ENCODE data around the gene DENND1B. TPM values are rescaled to one million over a fixed set of nuclear protein-coding genes. Genes with fewer than 3 reads are reported as not detected.

The DENND1B gene
- total and polyA plus RNA-seq, 2 of the 13 experiments (the other 11 are each of a cell fraction or from before 2014, with no cell fraction given), result 2.6 to 5.7 TPM

DNA sequence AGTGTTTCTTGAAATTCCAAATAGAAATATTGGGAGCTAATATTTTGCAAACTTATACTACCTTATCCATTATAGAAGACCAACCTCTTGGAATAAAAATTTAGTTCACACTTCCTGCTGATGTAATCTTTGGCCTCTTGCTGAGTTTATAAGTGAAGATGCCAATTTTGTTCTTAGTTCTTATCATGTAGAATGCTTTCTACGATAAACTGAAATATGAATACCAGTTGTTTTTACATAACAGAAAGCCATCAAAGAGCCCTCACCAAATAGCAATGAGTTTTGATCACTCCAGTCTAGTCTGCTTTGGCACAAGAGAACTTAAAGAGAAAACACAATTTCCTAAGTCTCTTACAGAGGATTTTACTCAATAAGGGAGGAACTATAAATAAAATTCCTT is 89.5 kb downstream of the DENND1B start (continued):
- TF ChIP-seq, protein P1, sequence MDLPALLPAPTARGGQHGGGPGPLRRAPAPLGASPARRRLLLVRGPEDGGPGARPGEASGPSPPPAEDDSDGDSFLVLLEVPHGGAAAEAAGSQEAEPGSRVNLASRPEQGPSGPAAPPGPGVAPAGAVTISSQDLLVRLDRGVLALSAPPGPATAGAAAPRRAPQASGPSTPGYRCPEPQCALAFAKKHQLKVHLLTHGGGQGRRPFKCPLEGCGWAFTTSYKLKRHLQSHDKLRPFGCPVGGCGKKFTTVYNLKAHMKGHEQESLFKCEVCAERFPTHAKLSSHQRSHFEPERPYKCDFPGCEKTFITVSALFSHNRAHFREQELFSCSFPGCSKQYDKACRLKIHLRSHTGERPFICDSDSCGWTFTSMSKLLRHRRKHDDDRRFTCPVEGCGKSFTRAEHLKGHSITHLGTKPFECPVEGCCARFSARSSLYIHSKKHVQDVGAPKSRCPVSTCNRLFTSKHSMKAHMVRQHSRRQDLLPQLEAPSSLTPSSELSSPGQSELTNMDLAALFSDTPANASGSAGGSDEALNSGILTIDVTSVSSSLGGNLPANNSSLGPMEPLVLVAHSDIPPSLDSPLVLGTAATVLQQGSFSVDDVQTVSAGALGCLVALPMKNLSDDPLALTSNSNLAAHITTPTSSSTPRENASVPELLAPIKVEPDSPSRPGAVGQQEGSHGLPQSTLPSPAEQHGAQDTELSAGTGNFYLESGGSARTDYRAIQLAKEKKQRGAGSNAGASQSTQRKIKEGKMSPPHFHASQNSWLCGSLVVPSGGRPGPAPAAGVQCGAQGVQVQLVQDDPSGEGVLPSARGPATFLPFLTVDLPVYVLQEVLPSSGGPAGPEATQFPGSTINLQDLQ (CRISPR knock-in tag; IDR thresholded peaks at IDR 0.05), result no peak
- TF ChIP-seq, protein P2, sequence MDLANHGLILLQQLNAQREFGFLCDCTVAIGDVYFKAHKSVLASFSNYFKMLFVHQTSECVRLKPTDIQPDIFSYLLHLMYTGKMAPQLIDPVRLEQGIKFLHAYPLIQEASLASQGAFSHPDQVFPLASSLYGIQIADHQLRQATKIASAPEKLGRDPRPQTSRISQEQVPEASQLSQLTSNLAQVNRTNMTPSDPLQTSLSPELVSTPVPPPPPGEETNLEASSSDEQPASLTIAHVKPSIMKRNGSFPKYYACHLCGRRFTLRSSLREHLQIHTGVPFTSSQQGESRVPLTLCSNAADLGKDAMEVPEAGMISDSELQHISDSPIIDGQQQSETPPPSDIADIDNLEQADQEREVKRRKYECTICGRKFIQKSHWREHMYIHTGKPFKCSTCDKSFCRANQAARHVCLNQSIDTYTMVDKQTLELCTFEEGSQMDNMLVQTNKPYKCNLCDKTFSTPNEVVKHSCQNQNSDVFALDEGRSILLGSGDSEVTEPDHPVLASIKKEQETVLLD (CRISPR knock-in tag; IDR thresholded peaks at IDR 0.05; ENCODE audit: low read depth), result no peak

DNA sequence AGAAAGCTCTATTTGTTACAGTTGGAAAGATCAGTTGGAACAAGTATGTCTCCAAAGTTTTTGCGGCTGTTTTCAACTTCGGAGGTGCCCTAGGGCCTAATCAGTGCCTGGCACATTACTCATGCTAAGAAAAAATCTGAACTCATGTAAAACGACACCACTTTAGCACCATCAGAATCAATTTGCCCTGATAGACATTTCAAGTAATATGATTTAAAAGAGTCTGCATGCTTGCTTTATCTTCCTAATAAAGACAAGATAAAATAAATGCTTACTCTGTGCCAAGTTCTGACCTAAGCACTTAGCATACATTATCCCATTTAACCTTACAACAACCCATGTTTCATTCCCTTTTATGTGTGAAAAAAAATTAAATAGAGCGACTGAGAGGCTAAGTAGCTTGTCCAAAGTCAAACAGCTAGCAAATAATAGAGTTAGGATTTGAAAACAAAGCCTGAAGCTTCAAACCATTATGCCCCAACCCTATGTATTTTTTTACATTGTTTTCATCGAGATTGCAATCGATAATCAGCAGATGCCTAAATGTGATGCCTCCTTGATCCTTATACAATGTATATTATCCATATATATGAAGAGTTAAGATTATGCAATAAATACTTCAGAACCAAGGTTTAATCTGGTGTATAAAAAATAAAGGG is 91.3 kb downstream of the DENND1B start:
- no peak for TF ChIP-seq ZFAT (CRISPR knock-in tag; conservative IDR thresholded peaks at IDR 0.05)
- TF ChIP-seq, protein P3, sequence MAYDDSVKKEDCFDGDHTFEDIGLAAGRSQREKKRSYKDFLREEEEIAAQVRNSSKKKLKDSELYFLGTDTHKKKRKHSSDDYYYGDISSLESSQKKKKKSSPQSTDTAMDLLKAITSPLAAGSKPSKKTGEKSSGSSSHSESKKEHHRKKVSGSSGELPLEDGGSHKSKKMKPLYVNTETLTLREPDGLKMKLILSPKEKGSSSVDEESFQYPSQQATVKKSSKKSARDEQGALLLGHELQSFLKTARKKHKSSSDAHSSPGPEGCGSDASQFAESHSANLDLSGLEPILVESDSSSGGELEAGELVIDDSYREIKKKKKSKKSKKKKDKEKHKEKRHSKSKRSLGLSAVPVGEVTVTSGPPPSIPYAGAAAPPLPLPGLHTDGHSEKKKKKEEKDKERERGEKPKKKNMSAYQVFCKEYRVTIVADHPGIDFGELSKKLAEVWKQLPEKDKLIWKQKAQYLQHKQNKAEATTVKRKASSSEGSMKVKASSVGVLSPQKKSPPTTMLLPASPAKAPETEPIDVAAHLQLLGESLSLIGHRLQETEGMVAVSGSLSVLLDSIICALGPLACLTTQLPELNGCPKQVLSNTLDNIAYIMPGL (CRISPR knock-in tag; IDR thresholded peaks at IDR 0.05; ENCODE audit: borderline replicate concordance in 1 of 2, low read depth in 1 of 2), result no peak
- TF ChIP-seq MXI1 (IDR thresholded peaks at IDR 0.05; ENCODE audit: borderline replicate concordance, low read depth, low read length), result no peak
- no peak for TF ChIP-seq ERF (CRISPR knock-in tag; IDR thresholded peaks at IDR 0.05)
- TF ChIP-seq, protein P4, sequence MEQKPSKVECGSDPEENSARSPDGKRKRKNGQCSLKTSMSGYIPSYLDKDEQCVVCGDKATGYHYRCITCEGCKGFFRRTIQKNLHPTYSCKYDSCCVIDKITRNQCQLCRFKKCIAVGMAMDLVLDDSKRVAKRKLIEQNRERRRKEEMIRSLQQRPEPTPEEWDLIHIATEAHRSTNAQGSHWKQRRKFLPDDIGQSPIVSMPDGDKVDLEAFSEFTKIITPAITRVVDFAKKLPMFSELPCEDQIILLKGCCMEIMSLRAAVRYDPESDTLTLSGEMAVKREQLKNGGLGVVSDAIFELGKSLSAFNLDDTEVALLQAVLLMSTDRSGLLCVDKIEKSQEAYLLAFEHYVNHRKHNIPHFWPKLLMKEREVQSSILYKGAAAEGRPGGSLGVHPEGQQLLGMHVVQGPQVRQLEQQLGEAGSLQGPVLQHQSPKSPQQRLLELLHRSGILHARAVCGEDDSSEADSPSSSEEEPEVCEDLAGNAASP (CRISPR knock-in tag; IDR thresholded peaks at IDR 0.05; ENCODE audit: borderline replicate concordance), result no peak
- no peak overlapping the region for H3K4me2 ChIP-seq (ENCODE audit: low read depth, low read length)
- CTCF ChIA-PET (ENCODE audit: low intra/inter-chr PET ratio, low total read pairs), result no interaction called here
- DNase-seq (ENCODE audit: low spot score) (no peak), ATAC-seq (no peak), FAIRE-seq (no peak)
- no peaks in the 10 kb centered on the region for H3K36me3 ChIP-seq (replicated peaks in 1 of 2; ENCODE audit: control insufficient read depth in 1 of 2, insufficient read depth in 2 of 2, low read length in 2 of 2)
- H3K4me1 ChIP-seq (ENCODE audit: insufficient read depth, low read length), result no peaks in the 10 kb centered on the region
- 95% methylated on average over 6 of the region's 6 CpGs for WGBS (ENCODE audit: low lambda C conversion rate)
- POLR2A ChIA-PET, result no interaction called here
- H3K9me3 ChIP-seq (ENCODE audit: low read length), result peaks cover 10% of the 10 kb centered on the region
- no peak overlapping the region for H3K4me3 ChIP-seq (replicated peaks in 1 of 3; ENCODE audit: insufficient read depth in 1 of 3, low read depth in 2 of 3, low read length in 3 of 3)
- intact Hi-C loops (cut with micrococcal nuclease; ENCODE audit: unreplicated experiment), result no loop called here
- H3K79me2 ChIP-seq (ENCODE audit: insufficient read depth, low read length), result no peaks in the 10 kb centered on the region
- in situ Hi-C loops (cut with HindIII; ENCODE audit: extremely low pct_ligation_motif_present, low pct_unique_long_range_greater_than_20kb), result no loop called here
- H3K27me3 ChIP-seq (ENCODE audit: control insufficient read depth in 1 of 2, insufficient read depth in 2 of 2, low read length in 2 of 2), result no peaks in the 10 kb centered on the region
- no peaks in the 10 kb centered on the region for H4K20me1 ChIP-seq (ENCODE audit: insufficient read depth, low read length)
- no peak overlapping the region for H2AFZ ChIP-seq (ENCODE audit: low read length)
- BruUV-seq (replicated peaks), result no TSS peak
- H3K9ac ChIP-seq (ENCODE audit: insufficient read depth, low read depth, low read length), result no peak overlapping the region
- no peak overlapping the region for H3K27ac ChIP-seq (ENCODE audit: extremely low read length, insufficient read depth, low read length)
